HepG2 (cell line): Measurements from ENCODE around the gene FOXK2. TPM values are rescaled to one million over a fixed set of nuclear protein-coding genes. Genes with fewer than 3 reads are reported as not detected.

ENCODE experiments used
- ADNP ChIP-seq: sonication (generic); formaldehyde crosslinking; IDR thresholded peaks from 2 replicates; pipeline ENCODE4 v1.4.0; 2020; ENCODE audit warnings: missing genetic modification reagents
- ATAD3A ChIP-seq: sonication (generic); formaldehyde crosslinking; IDR thresholded peaks from 2 replicates; pipeline ENCODE4 v1.4.0; 2020; ENCODE audit warnings: missing genetic modification reagents
- ATF3 ChIP-seq: sonication (generic); formaldehyde crosslinking; IDR thresholded peaks from 2 replicates; pipeline ENCODE4 v1.4.0; 2020; ENCODE audit warnings: missing genetic modification reagents
- FIP1L1 ChIP-seq: fragments of 200-400 bp; formaldehyde crosslinking; IDR thresholded peaks from 2 replicates; pipeline ENCODE4 v1.6.1; 2018; ENCODE audit warnings: low read depth, mild to moderate bottlenecking, low read length, moderate library complexity, borderline replicate concordance; ENCODE audit not compliant: insufficient read depth
- HDAC2 ChIP-seq: sonication (generic); formaldehyde crosslinking; IDR thresholded peaks from 2 replicates; pipeline ENCODE4 v1.4.0; 2020; ENCODE audit warnings: missing genetic modification reagents
- MBD4 ChIP-seq: IDR thresholded peaks from 2 replicates; pipeline ENCODE4 v1.6.1; 2012; ENCODE audit warnings: low read length, inconsistent platforms, borderline replicate concordance
- MED1 ChIP-seq: sonication (generic); formaldehyde crosslinking; IDR thresholded peaks from 2 replicates; pipeline ENCODE4 v1.4.0; 2020; ENCODE audit warnings: missing genetic modification reagents
- MEIS1 ChIP-seq: sonication (generic); formaldehyde crosslinking; IDR thresholded peaks from 2 replicates; pipeline ENCODE4 v1.9.0; 2021; ENCODE audit warnings: mild to moderate bottlenecking, missing genetic modification reagents, moderate library complexity, borderline replicate concordance
- MXD4 ChIP-seq: IDR thresholded peaks from 2 replicates; pipeline ENCODE4 v1.6.1; 2016; ENCODE audit warnings: mild to moderate bottlenecking, missing biosample characterization, missing genetic modification reagents
- NFE2L1 ChIP-seq: sonication (generic); formaldehyde crosslinking; IDR thresholded peaks from 2 replicates; pipeline ENCODE4 v1.4.0; 2020; ENCODE audit warnings: missing genetic modification reagents, mild to moderate bottlenecking, borderline replicate concordance
- NKX3-1 ChIP-seq: sonication (generic); formaldehyde crosslinking; IDR thresholded peaks from 2 replicates; pipeline ENCODE4 v1.5.0; 2020; ENCODE audit warnings: missing genetic modification reagents
- PCBP2 ChIP-seq: fragments of 200-400 bp; formaldehyde crosslinking; optimal IDR thresholded peaks from 2 replicates; pipeline ENCODE3; 2018; ENCODE audit warnings: low read length, low read depth; ENCODE audit not compliant: poor library complexity, severe bottlenecking
- SKIL ChIP-seq: sonication (generic); formaldehyde crosslinking; IDR thresholded peaks from 2 replicates; pipeline ENCODE4 v1.8.0; 2022; ENCODE audit warnings: missing genetic modification reagents, mild to moderate bottlenecking, moderate library complexity, borderline replicate concordance
- SOX5 ChIP-seq: IDR thresholded peaks from 2 replicates; pipeline ENCODE4 v1.6.1; 2016; ENCODE audit warnings: borderline replicate concordance
- TEAD3 ChIP-seq: optimal IDR thresholded peaks from 2 replicates; pipeline ENCODE3; 2016; ENCODE audit warnings: borderline replicate concordance
- TRIM22 ChIP-seq: fragments of 450-650 bp; IDR thresholded peaks from 2 replicates; pipeline ENCODE4 v1.6.1; 2017
- YEATS2 ChIP-seq: sonication (generic); formaldehyde crosslinking; IDR thresholded peaks from 2 replicates; pipeline ENCODE4 v1.4.0; 2020; ENCODE audit warnings: missing genetic modification reagents, borderline replicate concordance
- ZNF230 ChIP-seq: sonication (generic); formaldehyde crosslinking; IDR thresholded peaks from 2 replicates; pipeline ENCODE4 v1.4.0; 2020; ENCODE audit warnings: mild to moderate bottlenecking, missing genetic modification reagents
- ZNF280B ChIP-seq: sonication (generic); formaldehyde crosslinking; IDR thresholded peaks from 2 replicates; pipeline ENCODE4 v1.5.0; 2020; ENCODE audit warnings: missing genetic modification reagents, mild to moderate bottlenecking, borderline replicate concordance
- ZNF441 ChIP-seq: sonication (generic); formaldehyde crosslinking; IDR thresholded peaks from 2 replicates; pipeline ENCODE4 v1.7.0; 2021; ENCODE audit warnings: missing genetic modification reagents, borderline replicate concordance
- ZNF513 ChIP-seq: sonication (generic); formaldehyde crosslinking; conservative IDR thresholded peaks from 2 replicates; pipeline ENCODE4 v1.5.0; 2020; ENCODE audit warnings: missing genetic modification reagents
- ZNF598 ChIP-seq: sonication (generic); formaldehyde crosslinking; IDR thresholded peaks from 2 replicates; pipeline ENCODE4 v1.5.1; 2020; ENCODE audit warnings: mild to moderate bottlenecking, missing genetic modification reagents, borderline replicate concordance
- polyA plus RNA-seq, 8 experiments: library from polyadenylated mRNA; depleted of rRNA in 3 of 8; stranded (reverse) in 7 of 8; unstranded in 1 of 8; fragments of >200 nt; fragmentation: Illumina TruSeq in 4 of 8; extraction: Trizol in 4 of 8; gene quantifications; 2 replicates each; pipeline versions ENCODE4 v1.2.1 to v1.2.3, GENCODE V29; 2011 to 2016; ENCODE audit warnings: low read depth in 4 of 8, missing spikeins in 1 of 8, mixed read lengths in 1 of 8; ENCODE audit not compliant: insufficient read depth in 1 of 8
- total RNA-seq, 5 experiments: library from RNA; depleted of rRNA; stranded (reverse); fragments of >200 nt; fragmentation: Illumina TruSeq; extraction: Trizol; gene quantifications; 2 replicates each; pipeline ENCODE4 v1.2.3, GENCODE V29; 2016; ENCODE audit warnings: low read depth in 1 of 5

FOXK2 gene
- total and polyA plus RNA-seq, 2 of the 13 experiments (the other 11 are each of a cell fraction or from before 2014, with no cell fraction given): 67.1 to 67.2 TPM

GRCh38 chr17:82553210-82553930, 33.8 kb downstream of the FOXK2 start (continued):
- TF ChIP-seq TRIM22: no peak
- no peak for TF ChIP-seq NKX3-1 (CRISPR knock-in tag)
- TF ChIP-seq SOX5 (CRISPR knock-in tag): peak; percentile 50; the same call in 1 of the 2 replicates
- peak; percentile 73 for TF ChIP-seq TEAD3 (CRISPR knock-in tag)
- TF ChIP-seq FIP1L1: no peak
- peak; percentile 14; the same call in 1 of the 2 replicates for TF ChIP-seq YEATS2 (CRISPR knock-in tag)
- TF ChIP-seq ZNF441 (CRISPR knock-in tag): no peak
- peak; percentile 58; the same call in 1 of the 2 replicates for TF ChIP-seq SKIL (CRISPR knock-in tag)
- no peak for TF ChIP-seq ZNF513 (CRISPR knock-in tag)
- TF ChIP-seq NFE2L1 (CRISPR knock-in tag): no peak
- TF ChIP-seq MED1: peak; percentile 55
- peak; percentile 67 for TF ChIP-seq HDAC2 (CRISPR knock-in tag)
- TF ChIP-seq ADNP: peak; percentile 48; the same call in 1 of the 2 replicates
- TF ChIP-seq ATAD3A (CRISPR knock-in tag): no peak
- TF ChIP-seq ZNF230: 0 out of 2 replicates have a peak, but pooled peaks have one; percentile 31
- peak; percentile 30; the same call in 1 of the 2 replicates for TF ChIP-seq ATF3 (CRISPR knock-in tag)
- no peak for TF ChIP-seq PCBP2
- peak; percentile 59; the same call in 1 of the 2 replicates for TF ChIP-seq MEIS1 (CRISPR knock-in tag)
- 0 out of 2 replicates have a peak, but pooled peaks have one; percentile 31 for TF ChIP-seq MXD4 (CRISPR knock-in tag)
- no peak for TF ChIP-seq MBD4
- peak; percentile 43; the same call in 1 of the 2 replicates for TF ChIP-seq ZNF598 (CRISPR knock-in tag)
- no peak; the same call in 1 of the 2 replicates for TF ChIP-seq ZNF280B (CRISPR knock-in tag)
